ENCODE measurements around the gene COL20A1.

DNA sequence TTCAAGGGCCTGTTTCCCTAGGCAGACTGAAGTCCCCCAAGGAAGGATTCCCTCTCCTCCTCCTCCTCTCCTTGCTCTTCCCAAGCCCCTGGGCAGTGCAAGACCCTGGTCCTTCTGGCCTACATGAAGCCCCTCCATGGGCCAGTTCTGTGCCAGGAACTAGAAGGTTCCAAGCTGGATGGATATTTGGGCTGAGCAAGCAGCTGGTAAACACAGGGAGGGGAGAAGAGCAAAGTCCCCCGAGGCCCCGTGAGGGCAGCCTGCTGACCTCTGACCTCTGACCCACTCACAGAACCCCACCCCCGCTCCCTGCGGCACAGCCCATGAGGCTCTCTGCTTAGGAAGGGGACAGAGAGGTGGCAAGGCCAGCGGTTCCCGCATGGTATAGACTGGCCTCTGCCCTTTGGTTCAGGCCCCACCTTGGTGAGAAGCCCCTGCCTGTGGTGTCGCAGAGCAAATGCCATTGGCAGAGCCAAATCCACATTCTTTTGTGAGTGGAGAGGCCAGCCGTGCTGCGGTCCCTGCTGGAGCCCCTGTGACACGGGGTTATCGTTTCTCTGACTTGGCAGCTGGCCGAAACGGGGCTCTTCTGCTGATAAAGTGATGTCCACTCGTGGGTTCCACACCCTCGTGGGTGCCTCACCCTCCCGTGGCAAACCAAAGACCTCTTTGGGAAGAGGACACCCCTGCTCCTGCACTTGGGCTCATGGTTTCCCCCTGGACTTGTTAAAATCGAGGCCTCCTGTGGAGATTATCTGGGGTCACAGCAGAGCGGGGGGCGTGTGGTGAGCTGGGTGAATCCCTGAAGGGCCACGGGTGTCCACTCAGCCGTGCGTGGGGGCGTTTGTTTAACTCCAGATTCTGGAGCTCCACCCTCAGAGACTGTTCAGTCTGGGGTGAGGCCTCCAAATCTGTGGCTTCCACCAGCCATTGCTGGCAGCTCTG is 70.3 kb downstream of the COL20A1 start:
- TF ChIP-seq, protein P1, sequence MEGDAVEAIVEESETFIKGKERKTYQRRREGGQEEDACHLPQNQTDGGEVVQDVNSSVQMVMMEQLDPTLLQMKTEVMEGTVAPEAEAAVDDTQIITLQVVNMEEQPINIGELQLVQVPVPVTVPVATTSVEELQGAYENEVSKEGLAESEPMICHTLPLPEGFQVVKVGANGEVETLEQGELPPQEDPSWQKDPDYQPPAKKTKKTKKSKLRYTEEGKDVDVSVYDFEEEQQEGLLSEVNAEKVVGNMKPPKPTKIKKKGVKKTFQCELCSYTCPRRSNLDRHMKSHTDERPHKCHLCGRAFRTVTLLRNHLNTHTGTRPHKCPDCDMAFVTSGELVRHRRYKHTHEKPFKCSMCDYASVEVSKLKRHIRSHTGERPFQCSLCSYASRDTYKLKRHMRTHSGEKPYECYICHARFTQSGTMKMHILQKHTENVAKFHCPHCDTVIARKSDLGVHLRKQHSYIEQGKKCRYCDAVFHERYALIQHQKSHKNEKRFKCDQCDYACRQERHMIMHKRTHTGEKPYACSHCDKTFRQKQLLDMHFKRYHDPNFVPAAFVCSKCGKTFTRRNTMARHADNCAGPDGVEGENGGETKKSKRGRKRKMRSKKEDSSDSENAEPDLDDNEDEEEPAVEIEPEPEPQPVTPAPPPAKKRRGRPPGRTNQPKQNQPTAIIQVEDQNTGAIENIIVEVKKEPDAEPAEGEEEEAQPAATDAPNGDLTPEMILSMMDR (IDR thresholded peaks at IDR 0.05): no peak
- TF ChIP-seq POLR2A (IDR thresholded peaks at IDR 0.05): no peak
